ENCODE data around the gene SMYD3. TPM values are rescaled to one million over a fixed set of nuclear protein-coding genes. Genes with fewer than 3 reads are reported as not detected.

The SMYD3 gene
- total RNA-seq, 1 donor from 2014 or later, result 29.3 TPM

DNA sequence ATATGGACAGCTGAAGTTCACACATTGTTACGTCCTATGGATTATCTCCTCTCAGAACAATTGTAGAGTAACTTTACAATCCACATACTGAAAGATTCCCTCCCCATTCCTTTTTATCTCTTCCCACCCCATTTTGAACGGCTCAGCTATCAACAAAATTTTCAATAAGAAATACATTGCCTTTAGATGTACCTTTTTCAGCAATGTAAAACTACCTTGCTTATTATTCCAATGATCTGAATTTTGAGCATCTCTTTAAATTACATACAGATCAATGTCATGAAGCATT is 503.7 kb downstream of the SMYD3 start:
- DNase-seq (ENCODE audit: low spot score), result no peak
- peaks cover 85% of the 10 kb centered on the region for H3K4me1 Mint-ChIP-seq (ENCODE audit: low read depth)
- TF ChIP-seq, protein P1, sequence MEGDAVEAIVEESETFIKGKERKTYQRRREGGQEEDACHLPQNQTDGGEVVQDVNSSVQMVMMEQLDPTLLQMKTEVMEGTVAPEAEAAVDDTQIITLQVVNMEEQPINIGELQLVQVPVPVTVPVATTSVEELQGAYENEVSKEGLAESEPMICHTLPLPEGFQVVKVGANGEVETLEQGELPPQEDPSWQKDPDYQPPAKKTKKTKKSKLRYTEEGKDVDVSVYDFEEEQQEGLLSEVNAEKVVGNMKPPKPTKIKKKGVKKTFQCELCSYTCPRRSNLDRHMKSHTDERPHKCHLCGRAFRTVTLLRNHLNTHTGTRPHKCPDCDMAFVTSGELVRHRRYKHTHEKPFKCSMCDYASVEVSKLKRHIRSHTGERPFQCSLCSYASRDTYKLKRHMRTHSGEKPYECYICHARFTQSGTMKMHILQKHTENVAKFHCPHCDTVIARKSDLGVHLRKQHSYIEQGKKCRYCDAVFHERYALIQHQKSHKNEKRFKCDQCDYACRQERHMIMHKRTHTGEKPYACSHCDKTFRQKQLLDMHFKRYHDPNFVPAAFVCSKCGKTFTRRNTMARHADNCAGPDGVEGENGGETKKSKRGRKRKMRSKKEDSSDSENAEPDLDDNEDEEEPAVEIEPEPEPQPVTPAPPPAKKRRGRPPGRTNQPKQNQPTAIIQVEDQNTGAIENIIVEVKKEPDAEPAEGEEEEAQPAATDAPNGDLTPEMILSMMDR (IDR thresholded peaks at IDR 0.05), result peak; percentile 41
- peaks cover 2% of the 10 kb centered on the region for H3K36me3 Mint-ChIP-seq (ENCODE audit: low read depth)
- H3K27me3 Mint-ChIP-seq (ENCODE audit: low read depth), result no peaks in the 10 kb centered on the region
- H3K27ac Mint-ChIP-seq (ENCODE audit: unreplicated experiment), result no peak overlapping the region
- H3K4me3 Mint-ChIP-seq (ENCODE audit: unreplicated experiment), result no peak overlapping the region
- peaks cover 16% of the 10 kb centered on the region for H3K9me3 Mint-ChIP-seq (ENCODE audit: low read depth)

DNA sequence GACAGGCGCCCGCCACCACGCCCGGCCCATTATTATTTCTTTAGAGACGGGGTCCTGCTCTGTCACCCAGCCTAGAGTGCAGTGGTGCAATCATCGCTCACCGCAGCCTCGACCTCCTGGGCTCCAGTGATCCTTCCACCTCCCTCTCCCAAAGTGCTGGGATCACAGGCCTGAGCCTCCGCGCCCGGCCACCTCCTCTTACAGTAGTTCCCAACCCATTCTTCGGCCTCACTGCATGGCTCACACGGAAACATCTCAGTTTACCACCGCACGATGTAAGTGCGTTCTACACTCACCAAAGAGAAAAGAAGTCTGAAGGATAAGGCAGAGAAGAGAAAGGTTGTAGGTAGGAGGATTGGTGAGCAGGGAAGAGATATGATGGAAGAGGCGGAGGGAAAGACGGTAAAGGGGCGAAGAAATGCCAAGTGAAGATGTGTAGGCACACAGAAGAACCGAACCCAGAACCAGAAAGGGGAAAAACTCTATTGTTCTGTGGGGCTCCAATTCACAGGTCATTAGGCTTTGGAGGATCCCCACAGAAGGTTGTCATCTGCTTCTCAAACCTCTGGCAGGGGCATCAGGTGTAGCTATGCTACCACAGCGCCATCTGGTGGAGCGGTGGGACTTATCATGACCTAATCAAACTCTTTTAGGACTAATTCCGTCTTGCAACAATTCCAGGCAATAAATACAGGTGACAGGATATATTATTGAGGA is 504.2 kb downstream of the SMYD3 start:
- no peak for DNase-seq (ENCODE audit: low spot score)
- Mint-ChIP-seq H3K4me3 (ENCODE audit: unreplicated experiment) (no peak overlapping the region), H3K9me3 (ENCODE audit: low read depth) (peaks cover 16% of the 10 kb centered on the region), H3K27me3 (ENCODE audit: low read depth) (no peaks in the 10 kb centered on the region), H3K4me1 (ENCODE audit: low read depth) (peaks cover 86% of the 10 kb centered on the region), H3K36me3 (ENCODE audit: low read depth) (peaks cover 2% of the 10 kb centered on the region), H3K27ac (ENCODE audit: unreplicated experiment) (peak overlapping the region; percentile 60)
- TF ChIP-seq, protein P1 (IDR thresholded peaks at IDR 0.05), result peak; percentile 98

DNA sequence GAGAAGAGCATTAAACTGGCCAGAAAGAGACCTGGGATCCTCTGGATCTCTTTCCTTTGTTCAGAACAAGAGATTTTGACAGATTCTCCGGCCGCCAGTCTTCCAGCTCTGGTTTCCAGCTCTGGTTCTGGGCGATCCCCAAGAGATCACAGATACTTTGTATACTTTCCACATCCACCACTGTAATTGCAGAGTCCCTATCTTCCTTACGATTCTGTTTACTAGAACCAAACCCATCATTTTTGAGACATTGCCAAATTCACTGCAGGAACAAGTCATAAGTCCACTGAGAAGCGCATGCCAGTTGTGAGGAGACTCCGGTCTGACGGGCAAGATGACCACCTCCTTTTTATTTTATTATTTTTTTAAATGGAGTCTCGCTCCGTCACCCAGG is 505.2 kb downstream of the SMYD3 start:
- DNase-seq (ENCODE audit: low spot score), result no peak
- Mint-ChIP-seq H3K4me3 (ENCODE audit: unreplicated experiment) (no peak overlapping the region), H3K27me3 (ENCODE audit: low read depth) (no peaks in the 10 kb centered on the region), H3K36me3 (ENCODE audit: low read depth) (no peaks in the 10 kb centered on the region), H3K27ac (ENCODE audit: unreplicated experiment) (peak overlapping the region; percentile 62), H3K4me1 (ENCODE audit: low read depth) (peaks cover 86% of the 10 kb centered on the region), H3K9me3 (ENCODE audit: low read depth) (peaks cover 16% of the 10 kb centered on the region)
- TF ChIP-seq, protein P1 (IDR thresholded peaks at IDR 0.05), result no peak

DNA sequence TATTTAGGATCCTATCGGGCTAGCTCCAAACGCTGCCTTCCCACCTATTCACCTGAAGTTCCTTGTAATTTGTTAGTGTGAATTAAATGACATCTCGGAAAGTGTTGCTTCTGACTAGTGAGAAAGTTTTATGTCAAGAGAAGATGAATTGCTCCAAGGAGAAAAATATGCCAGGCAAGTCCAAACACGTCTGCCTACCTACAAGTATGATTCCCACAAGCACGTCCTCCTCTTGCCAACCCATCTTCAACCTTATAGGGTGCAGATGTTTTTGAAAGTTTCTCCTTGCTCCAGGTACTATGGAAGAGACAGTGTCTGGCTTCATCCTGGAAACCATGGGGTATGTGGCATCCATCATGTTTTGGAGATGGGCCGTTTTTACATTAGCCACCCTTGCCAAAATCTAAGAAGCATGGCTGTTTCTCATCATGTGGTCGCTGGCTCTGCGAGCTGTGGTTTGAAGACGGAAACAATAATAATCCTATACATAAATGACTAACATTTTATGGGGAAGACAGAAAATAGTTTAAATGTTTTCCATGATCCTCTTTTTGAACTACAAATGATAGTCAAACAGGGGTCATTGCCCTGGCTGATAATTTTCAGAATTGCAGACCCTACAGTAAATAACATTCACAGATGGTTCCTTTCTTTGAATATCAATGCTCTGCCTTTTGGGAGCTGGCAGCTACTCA is 505.8 kb downstream of the SMYD3 start:
- no peak overlapping the region for H3K4me3 Mint-ChIP-seq (ENCODE audit: unreplicated experiment)
- TF ChIP-seq, protein P1 (IDR thresholded peaks at IDR 0.05), result no peak
- H3K27ac Mint-ChIP-seq (ENCODE audit: unreplicated experiment), result peak overlapping the region; percentile 62
- H3K9me3 Mint-ChIP-seq (ENCODE audit: low read depth), result peaks cover 16% of the 10 kb centered on the region
- no peak for DNase-seq (ENCODE audit: low spot score)
- H3K4me1 Mint-ChIP-seq (ENCODE audit: low read depth), result peaks cover 83% of the 10 kb centered on the region
- no peaks in the 10 kb centered on the region for H3K36me3 Mint-ChIP-seq (ENCODE audit: low read depth)
- no peaks in the 10 kb centered on the region for H3K27me3 Mint-ChIP-seq (ENCODE audit: low read depth)

DNA sequence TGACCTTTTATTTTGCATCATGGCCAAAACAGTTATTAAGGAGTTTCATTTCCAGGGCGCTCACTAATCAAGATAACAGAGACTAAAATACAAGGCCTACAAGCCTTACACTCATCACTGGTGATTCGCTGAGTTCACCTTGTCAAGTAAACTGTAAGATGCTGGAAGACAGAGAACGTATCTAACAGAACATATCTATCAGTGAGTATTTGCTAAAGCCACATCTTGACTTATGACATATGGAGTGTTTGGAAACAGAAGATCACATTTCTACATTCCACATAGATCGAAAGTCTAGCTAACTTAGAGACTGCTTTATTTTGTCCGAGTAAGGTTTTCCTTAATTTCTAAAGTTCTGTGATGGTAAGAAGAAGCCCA is 506.5 kb downstream of the SMYD3 start:
- TF ChIP-seq, protein P1 (IDR thresholded peaks at IDR 0.05), result no peak
- Mint-ChIP-seq H3K4me1 (ENCODE audit: low read depth) (peaks cover 82% of the 10 kb centered on the region), H3K4me3 (ENCODE audit: unreplicated experiment) (no peak overlapping the region), H3K36me3 (ENCODE audit: low read depth) (no peaks in the 10 kb centered on the region), H3K9me3 (ENCODE audit: low read depth) (peaks cover 16% of the 10 kb centered on the region), H3K27ac (ENCODE audit: unreplicated experiment) (peak overlapping the region; percentile 35), H3K27me3 (ENCODE audit: low read depth) (no peaks in the 10 kb centered on the region)
- no peak for DNase-seq (ENCODE audit: low spot score)
